Measurements from ENCODE around the gene BRPF1.
"Not testable (repeated sequence)": the region's sequence is repeated elsewhere in the genome, so short reads cannot be mapped to it uniquely, and the experiment has no call there.

Gene BRPF1

GRCh38 chr3:9761919-9762318 is 30.4 kb downstream of the BRPF1 start:
- Histone ChIP-seq H3K9me3 (ENCODE audit: control insufficient read depth in 1 of 2, low read length in 2 of 2) (no peaks in the 10 kb centered on the region), H3K4me3 (ENCODE audit: low read depth in 1 of 2, low read length in 2 of 2) (no peak overlapping the region), H3K27me3 (ENCODE audit: control insufficient read depth in 1 of 2, insufficient read depth in 2 of 2, low read length in 2 of 2) (no peaks in the 10 kb centered on the region), H3K27ac (ENCODE audit: low read depth, low read length) (no peak overlapping the region), H3K4me1 (ENCODE audit: control insufficient read depth in 1 of 2, insufficient read depth in 2 of 2, low read length in 2 of 2) (no peaks in the 10 kb centered on the region), H3K36me3 (ENCODE audit: control insufficient read depth in 1 of 2, insufficient read depth in 2 of 2, low read length in 2 of 2) (peaks cover 27 to 55% of the 10 kb centered on the region in 2 donors), H3K9ac (ENCODE audit: low read depth in 1 of 2, low read length in 2 of 2) (no peak overlapping the region)

- Histone ChIP-seq H3K9me3 (ENCODE audit: control insufficient read depth in 1 of 2, low read length in 2 of 2) (no peaks in the 10 kb centered on the region), H3K4me3 (ENCODE audit: low read depth in 1 of 2, low read length in 2 of 2) (no peak overlapping the region), H3K27me3 (ENCODE audit: control insufficient read depth in 1 of 2, insufficient read depth in 2 of 2, low read length in 2 of 2) (no peaks in the 10 kb centered on the region), H3K27ac (ENCODE audit: low read depth, low read length) (no peak overlapping the region), H3K9ac (ENCODE audit: low read depth in 1 of 2, low read length in 2 of 2) (no peak overlapping the region), H3K4me1 (ENCODE audit: control insufficient read depth in 1 of 2, insufficient read depth in 2 of 2, low read length in 2 of 2) (peaks cover 5 to 9% of the 10 kb centered on the region in 2 donors), H3K36me3 (ENCODE audit: control insufficient read depth in 1 of 2, insufficient read depth in 2 of 2, low read length in 2 of 2) (peaks cover 23 to 45% of the 10 kb centered on the region in 2 donors)
These were observed 31.3 kb downstream of the BRPF1 start for GRCh38 chr3:9762871-9763270.

DNA sequence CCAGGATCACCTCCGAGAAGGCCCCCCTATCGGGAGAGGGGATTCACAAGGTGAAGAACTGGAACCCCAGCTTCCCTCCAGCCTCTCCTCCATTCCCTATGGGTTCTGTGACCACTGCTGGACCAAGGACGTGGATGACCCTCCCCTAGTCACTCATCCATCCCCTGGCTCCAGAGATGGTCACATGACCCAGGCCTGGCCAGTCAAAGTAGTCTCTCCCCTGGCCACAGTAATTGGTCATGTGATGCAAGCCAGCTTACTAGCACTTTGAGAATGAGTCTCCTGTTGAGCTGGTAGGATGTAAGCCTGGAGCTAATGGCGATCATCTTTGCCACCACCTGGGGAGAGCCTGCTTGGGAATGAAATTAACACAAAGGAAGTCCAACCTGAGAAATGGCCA is 34.3 kb downstream of the BRPF1 start:
- Histone ChIP-seq H3K4me1 (ENCODE audit: control insufficient read depth in 1 of 2, insufficient read depth in 2 of 2, low read length in 2 of 2) (peaks cover 32 to 33% of the 10 kb centered on the region in 2 donors), H3K4me3 (ENCODE audit: low read depth in 1 of 2, low read length in 2 of 2) (no peak overlapping the region), H3K36me3 (ENCODE audit: control insufficient read depth in 1 of 2, insufficient read depth in 2 of 2, low read length in 2 of 2) (peaks cover 7 to 21% of the 10 kb centered on the region in 2 donors), H3K27ac (ENCODE audit: low read depth, low read length) (no peak overlapping the region), H3K27me3 (ENCODE audit: control insufficient read depth in 1 of 2, insufficient read depth in 2 of 2, low read length in 2 of 2) (no peaks in the 10 kb centered on the region), H3K9ac (ENCODE audit: low read depth in 1 of 2, low read length in 2 of 2) (no peak overlapping the region), H3K9me3 (ENCODE audit: control insufficient read depth in 1 of 2, low read length in 2 of 2) (no peaks in the 10 kb centered on the region)

GRCh38 chr3:9767418-9767817 is 35.9 kb downstream of the BRPF1 start:
- H3K9me3 ChIP-seq (ENCODE audit: control insufficient read depth in 1 of 2, low read length in 2 of 2), result no peaks in the 10 kb centered on the region
- no peak overlapping the region for H3K4me3 ChIP-seq (ENCODE audit: low read depth in 1 of 2, low read length in 2 of 2)
- no peaks in the 10 kb centered on the region for H3K27me3 ChIP-seq (ENCODE audit: control insufficient read depth in 1 of 2, insufficient read depth in 2 of 2, low read length in 2 of 2)
- H3K36me3 ChIP-seq (ENCODE audit: control insufficient read depth in 1 of 2, insufficient read depth in 2 of 2, low read length in 2 of 2), result peaks cover 6 to 7% of the 10 kb centered on the region in 2 donors
- H3K9ac ChIP-seq (ENCODE audit: low read depth in 1 of 2, low read length in 2 of 2), result peak overlapping the region in 1 of 2 donors; percentile 23
- H3K4me1 ChIP-seq (ENCODE audit: control insufficient read depth in 1 of 2, insufficient read depth in 2 of 2, low read length in 2 of 2), result peaks cover 32 to 33% of the 10 kb centered on the region in 2 donors
- H3K27ac ChIP-seq (ENCODE audit: low read depth, low read length), result no peak overlapping the region

- H3K27me3 ChIP-seq (ENCODE audit: control insufficient read depth in 1 of 2, insufficient read depth in 2 of 2, low read length in 2 of 2), result no peaks in the 10 kb centered on the region
- H3K27ac ChIP-seq (ENCODE audit: low read depth, low read length), result no peak overlapping the region
- H3K4me3 ChIP-seq (ENCODE audit: low read depth in 1 of 2, low read length in 2 of 2), result peak overlapping the region; percentile 76 to 83
- peak overlapping the region; percentile 32 to 84 for H3K9ac ChIP-seq (ENCODE audit: low read depth in 1 of 2, low read length in 2 of 2)
- H3K36me3 ChIP-seq (ENCODE audit: control insufficient read depth in 1 of 2, insufficient read depth in 2 of 2, low read length in 2 of 2), result peaks cover 0 to 7% of the 10 kb centered on the region in 2 donors
- H3K4me1 ChIP-seq (ENCODE audit: control insufficient read depth in 1 of 2, insufficient read depth in 2 of 2, low read length in 2 of 2), result peaks cover 32 to 33% of the 10 kb centered on the region in 2 donors
- H3K9me3 ChIP-seq (ENCODE audit: control insufficient read depth in 1 of 2, low read length in 2 of 2), result no peaks in the 10 kb centered on the region
These were observed 36.7 kb downstream of the BRPF1 start for GRCh38 chr3:9768141-9768775.

DNA sequence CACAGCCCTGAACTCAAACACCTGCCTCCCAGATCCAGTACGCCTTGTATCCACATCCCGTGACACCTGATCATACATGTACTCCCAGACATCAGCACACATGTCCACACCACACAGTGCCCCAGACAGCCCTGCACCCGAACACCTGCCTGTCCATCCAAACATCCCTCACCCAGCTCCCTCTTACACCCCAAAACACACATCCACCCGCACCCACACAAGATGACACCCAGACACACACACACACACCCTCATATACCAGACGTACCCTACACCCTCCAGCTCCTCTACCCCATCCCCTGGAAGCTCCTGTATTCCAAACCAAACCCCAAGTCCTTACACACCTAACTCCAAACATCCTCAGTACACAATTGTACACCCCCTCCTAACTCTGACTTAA is 37.5 kb downstream of the BRPF1 start:
- peak overlapping the region; percentile 84 to 86 for H3K9ac ChIP-seq (ENCODE audit: low read depth in 1 of 2, low read length in 2 of 2)
- H3K36me3 ChIP-seq (ENCODE audit: control insufficient read depth in 1 of 2, insufficient read depth in 2 of 2, low read length in 2 of 2), result peaks cover 0 to 7% of the 10 kb centered on the region in 2 donors
- no peaks in the 10 kb centered on the region for H3K9me3 ChIP-seq (ENCODE audit: control insufficient read depth in 1 of 2, low read length in 2 of 2)
- H3K4me3 ChIP-seq (ENCODE audit: low read depth in 1 of 2, low read length in 2 of 2), result peak overlapping the region; percentile 76 to 83
- H3K27ac ChIP-seq (ENCODE audit: low read depth, low read length), result no peak overlapping the region
- H3K4me1 ChIP-seq (ENCODE audit: control insufficient read depth in 1 of 2, insufficient read depth in 2 of 2, low read length in 2 of 2), result peaks cover 32 to 33% of the 10 kb centered on the region in 2 donors
- no peaks in the 10 kb centered on the region for H3K27me3 ChIP-seq (ENCODE audit: control insufficient read depth in 1 of 2, insufficient read depth in 2 of 2, low read length in 2 of 2)

- Histone ChIP-seq H3K27me3 (ENCODE audit: control insufficient read depth in 1 of 2, insufficient read depth in 2 of 2, low read length in 2 of 2) (no peaks in the 10 kb centered on the region), H3K27ac (ENCODE audit: low read depth, low read length) (peak within 1 kb of the TSS; percentile 53), H3K36me3 (ENCODE audit: control insufficient read depth in 1 of 2, insufficient read depth in 2 of 2, low read length in 2 of 2) (peaks cover 0 to 7% of the 10 kb centered on the region in 2 donors), H3K9me3 (ENCODE audit: control insufficient read depth in 1 of 2, low read length in 2 of 2) (no peaks in the 10 kb centered on the region), H3K4me1 (ENCODE audit: control insufficient read depth in 1 of 2, insufficient read depth in 2 of 2, low read length in 2 of 2) (peaks cover 32 to 33% of the 10 kb centered on the region in 2 donors), H3K4me3 (ENCODE audit: low read depth in 1 of 2, low read length in 2 of 2) (peak within 1 kb of the TSS; percentile 76 to 83), H3K9ac (ENCODE audit: low read depth in 1 of 2, low read length in 2 of 2) (peak within 1 kb of the TSS; percentile 84 to 86)
These were observed 38.1 kb downstream of the BRPF1 start, which contains the start of gene CAMK1 for GRCh38 chr3:9769426-9770275. Gene CAMK1 (minus strand): TSS chr3:9769947. CDS start chr3:9767749, 2,198 bp downstream.

- H3K9ac ChIP-seq (ENCODE audit: low read depth in 1 of 2, low read length in 2 of 2), result peak overlapping the region; percentile 84 to 86
- no peaks in the 10 kb centered on the region for H3K27me3 ChIP-seq (ENCODE audit: control insufficient read depth in 1 of 2, insufficient read depth in 2 of 2, low read length in 2 of 2)
- H3K4me1 ChIP-seq (ENCODE audit: control insufficient read depth in 1 of 2, insufficient read depth in 2 of 2, low read length in 2 of 2), result peaks cover 32 to 33% of the 10 kb centered on the region in 2 donors
- H3K9me3 ChIP-seq (ENCODE audit: control insufficient read depth in 1 of 2, low read length in 2 of 2), result no peaks in the 10 kb centered on the region
- peaks cover 0 to 5% of the 10 kb centered on the region in 2 donors for H3K36me3 ChIP-seq (ENCODE audit: control insufficient read depth in 1 of 2, insufficient read depth in 2 of 2, low read length in 2 of 2)
- peak overlapping the region; percentile 76 to 83 for H3K4me3 ChIP-seq (ENCODE audit: low read depth in 1 of 2, low read length in 2 of 2)
- peak overlapping the region; percentile 53 for H3K27ac ChIP-seq (ENCODE audit: low read depth, low read length)
These were observed 38.8 kb downstream of the BRPF1 start for GRCh38 chr3:9770276-9770812.

DNA sequence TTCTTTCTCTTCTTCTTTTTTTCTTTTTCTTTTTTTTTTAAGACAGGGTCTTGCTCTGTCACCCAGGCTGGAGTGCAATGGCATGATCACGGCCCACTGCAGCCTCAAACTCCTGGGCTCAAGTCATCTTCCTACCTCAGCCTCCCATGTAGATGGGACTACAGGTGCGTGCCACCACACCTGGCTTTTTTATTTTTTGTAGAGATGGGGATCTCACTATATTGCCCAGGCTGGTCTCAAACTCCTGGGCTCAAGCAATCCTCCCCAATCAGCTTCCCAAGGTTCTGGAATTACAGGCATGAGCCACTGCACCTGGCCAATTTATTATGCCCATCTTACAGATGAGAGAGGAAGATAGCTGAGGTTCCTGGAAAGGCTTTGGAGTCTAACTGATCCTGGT is 39.5 kb downstream of the BRPF1 start:
- H3K4me3 ChIP-seq (ENCODE audit: low read depth in 1 of 2, low read length in 2 of 2); H3K9me3 ChIP-seq (ENCODE audit: control insufficient read depth in 1 of 2, low read length in 2 of 2); H3K27ac ChIP-seq (ENCODE audit: low read depth, low read length); H3K36me3 ChIP-seq (ENCODE audit: control insufficient read depth in 1 of 2, insufficient read depth in 2 of 2, low read length in 2 of 2); H3K9ac ChIP-seq (ENCODE audit: low read depth in 1 of 2, low read length in 2 of 2); H3K27me3 ChIP-seq (ENCODE audit: control insufficient read depth in 1 of 2, insufficient read depth in 2 of 2, low read length in 2 of 2): not testable (repeated sequence)
- peaks cover 32 to 33% of the 10 kb centered on the region in 2 donors for H3K4me1 ChIP-seq (ENCODE audit: control insufficient read depth in 1 of 2, insufficient read depth in 2 of 2, low read length in 2 of 2)
